NCI-H748 (cell line): ENCODE results near the gene PHACTR4.
"Not testable (repeated sequence)": the region's sequence is repeated elsewhere in the genome, so short reads cannot be mapped to it uniquely, and the experiment has no call there.

Source experiments
- DNase-seq: peaks from one replicate; lab custom pipeline; 2025; ENCODE audit not compliant: unreplicated experiment; lab: John Stamatoyannopoulos, UW

The PHACTR4 gene

GRCh38 chr1:28428012-28428411 lies 58.5 kb downstream of the PHACTR4 start:
- DNase-seq = no peak

GRCh38 chr1:28428990-28429520 lies 59.5 kb downstream of the PHACTR4 start:
- no peak for DNase-seq

GRCh38 chr1:28436211-28436769 lies 66.8 kb downstream of the PHACTR4 start:
- no peak for DNase-seq

GRCh38 chr1:28437264-28437923 lies 67.9 kb downstream of the PHACTR4 start:
- no peak for DNase-seq

- no peak for DNase-seq
These were observed 68.6 kb downstream of the PHACTR4 start for GRCh38 chr1:28437924-28438699.

- no peak for DNase-seq
These were observed 69.8 kb downstream of the PHACTR4 start for GRCh38 chr1:28439320-28439719.

- DNase-seq = no peak
These were observed 72.1 kb downstream of the PHACTR4 start for GRCh38 chr1:28441674-28442073.

- no peak for DNase-seq
These were observed 74.0 kb downstream of the PHACTR4 start for GRCh38 chr1:28443550-28443949.

GRCh38 chr1:28447679-28448078 lies 78.1 kb downstream of the PHACTR4 start:
- no peak for DNase-seq

GRCh38 chr1:28448094-28448611 lies 78.6 kb downstream of the PHACTR4 start:
- DNase-seq = not testable (repeated sequence)

GRCh38 chr1:28449904-28450303 lies 80.4 kb downstream of the PHACTR4 start:
- no peak for DNase-seq

GRCh38 chr1:28450561-28450960 lies 81.0 kb downstream of the PHACTR4 start:
- no peak for DNase-seq

GRCh38 chr1:28451011-28451410 lies 81.5 kb downstream of the PHACTR4 start:
- no peak for DNase-seq

- no peak for DNase-seq
These were observed 86.5 kb downstream of the PHACTR4 start for GRCh38 chr1:28456078-28456477.

GRCh38 chr1:28457678-28458077 lies 88.1 kb downstream of the PHACTR4 start:
- DNase-seq = no peak

- no peak for DNase-seq
These were observed 89.0 kb downstream of the PHACTR4 start for GRCh38 chr1:28458237-28459228.

GRCh38 chr1:28466226-28466778 lies 96.8 kb downstream of the PHACTR4 start:
- no peak for DNase-seq

GRCh38 chr1:28470146-28470545 lies 100.6 kb downstream of the PHACTR4 start:
- no peak for DNase-seq

- peak; percentile 4 for DNase-seq
These were observed 110.0 kb downstream of the PHACTR4 start for GRCh38 chr1:28479497-28479896.

- no peak for DNase-seq
These were observed 110.8 kb downstream of the PHACTR4 start for GRCh38 chr1:28480308-28480707.
